ENCODE results near the gene PRR23C. TPM values are rescaled to one million over a fixed set of nuclear protein-coding genes. Genes with fewer than 3 reads are reported as not detected.

The PRR23C gene
- total and polyA plus RNA-seq, 2 donors from 2014 or later: not detected

DNA sequence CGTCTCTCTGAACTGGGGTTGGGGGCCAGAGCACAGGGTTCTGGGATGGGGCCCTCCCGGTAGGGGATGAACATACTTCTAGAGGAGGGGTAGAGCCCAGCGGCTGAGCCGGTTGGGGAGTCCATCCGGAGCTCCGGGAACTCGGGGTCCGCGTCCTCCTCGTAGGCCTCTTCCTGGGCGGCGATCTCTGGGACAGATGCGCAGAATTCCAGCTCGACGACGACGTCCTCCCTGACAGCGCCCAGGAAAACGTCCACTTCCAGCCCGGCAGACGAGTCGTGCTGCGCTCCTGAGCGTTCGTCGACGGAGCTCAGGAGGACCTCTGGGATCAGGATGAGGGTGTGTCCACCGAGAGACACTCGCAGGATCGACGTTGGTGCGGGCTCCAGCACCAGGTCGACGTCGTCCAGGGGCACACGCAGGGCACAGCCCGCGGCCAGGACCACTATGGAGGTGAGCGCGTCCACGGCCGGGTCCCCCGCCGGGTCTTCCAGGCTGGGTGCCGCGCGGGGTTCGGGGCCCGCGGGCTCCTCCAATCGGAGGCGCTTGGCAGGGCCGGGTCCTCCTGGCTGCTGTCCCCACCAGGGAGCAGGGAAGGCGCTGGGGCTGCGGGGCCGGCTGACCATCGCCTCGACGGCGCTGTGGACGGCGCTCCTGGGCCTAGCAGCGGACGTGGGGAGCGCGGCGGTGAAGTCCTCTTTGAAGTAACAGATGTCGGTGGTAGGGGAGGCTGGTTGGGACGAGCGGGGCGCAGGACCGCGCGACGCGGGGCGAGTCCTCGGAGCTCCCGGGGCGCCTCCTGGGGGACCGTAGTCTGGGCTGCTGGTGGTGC lies 24.4 kb downstream of the PRR23C start:
- Histone ChIP-seq H3K9ac (ENCODE audit: low read length in 3 of 3) (no peak overlapping the region), H3K4me1 (ENCODE audit: control insufficient read depth in 2 of 3, insufficient read depth in 2 of 3, low read depth in 1 of 3, low read length in 3 of 3) (no peaks in the 10 kb centered on the region), H3K4me3 (ENCODE audit: low read length in 3 of 3) (no peak overlapping the region), H3K27me3 (ENCODE audit: control insufficient read depth, insufficient read depth, low read length) (no peaks in the 10 kb centered on the region), H3K9me3 (ENCODE audit: control insufficient read depth in 2 of 3, insufficient read depth in 1 of 3, low read length in 3 of 3) (peaks cover 0 to 4% (median 0%) of the 10 kb centered on the region in 3 donors), H3K36me3 (ENCODE audit: control insufficient read depth in 2 of 3, insufficient read depth in 3 of 3, low read length in 3 of 3) (no peaks in the 10 kb centered on the region), H3K27ac (ENCODE audit: low read depth in 2 of 2, low read length in 2 of 2) (no peak overlapping the region)
- TF ChIP-seq, protein P1, sequence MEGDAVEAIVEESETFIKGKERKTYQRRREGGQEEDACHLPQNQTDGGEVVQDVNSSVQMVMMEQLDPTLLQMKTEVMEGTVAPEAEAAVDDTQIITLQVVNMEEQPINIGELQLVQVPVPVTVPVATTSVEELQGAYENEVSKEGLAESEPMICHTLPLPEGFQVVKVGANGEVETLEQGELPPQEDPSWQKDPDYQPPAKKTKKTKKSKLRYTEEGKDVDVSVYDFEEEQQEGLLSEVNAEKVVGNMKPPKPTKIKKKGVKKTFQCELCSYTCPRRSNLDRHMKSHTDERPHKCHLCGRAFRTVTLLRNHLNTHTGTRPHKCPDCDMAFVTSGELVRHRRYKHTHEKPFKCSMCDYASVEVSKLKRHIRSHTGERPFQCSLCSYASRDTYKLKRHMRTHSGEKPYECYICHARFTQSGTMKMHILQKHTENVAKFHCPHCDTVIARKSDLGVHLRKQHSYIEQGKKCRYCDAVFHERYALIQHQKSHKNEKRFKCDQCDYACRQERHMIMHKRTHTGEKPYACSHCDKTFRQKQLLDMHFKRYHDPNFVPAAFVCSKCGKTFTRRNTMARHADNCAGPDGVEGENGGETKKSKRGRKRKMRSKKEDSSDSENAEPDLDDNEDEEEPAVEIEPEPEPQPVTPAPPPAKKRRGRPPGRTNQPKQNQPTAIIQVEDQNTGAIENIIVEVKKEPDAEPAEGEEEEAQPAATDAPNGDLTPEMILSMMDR (IDR thresholded peaks at IDR 0.05; ENCODE audit: borderline replicate concordance, extremely low read depth, insufficient read depth): no peak
- intact Hi-C loops (cut with DNase I): no loop called here
- peak in 1 of 5 donors; percentile 64 for DNase-seq
- no peak for FAIRE-seq

DNA sequence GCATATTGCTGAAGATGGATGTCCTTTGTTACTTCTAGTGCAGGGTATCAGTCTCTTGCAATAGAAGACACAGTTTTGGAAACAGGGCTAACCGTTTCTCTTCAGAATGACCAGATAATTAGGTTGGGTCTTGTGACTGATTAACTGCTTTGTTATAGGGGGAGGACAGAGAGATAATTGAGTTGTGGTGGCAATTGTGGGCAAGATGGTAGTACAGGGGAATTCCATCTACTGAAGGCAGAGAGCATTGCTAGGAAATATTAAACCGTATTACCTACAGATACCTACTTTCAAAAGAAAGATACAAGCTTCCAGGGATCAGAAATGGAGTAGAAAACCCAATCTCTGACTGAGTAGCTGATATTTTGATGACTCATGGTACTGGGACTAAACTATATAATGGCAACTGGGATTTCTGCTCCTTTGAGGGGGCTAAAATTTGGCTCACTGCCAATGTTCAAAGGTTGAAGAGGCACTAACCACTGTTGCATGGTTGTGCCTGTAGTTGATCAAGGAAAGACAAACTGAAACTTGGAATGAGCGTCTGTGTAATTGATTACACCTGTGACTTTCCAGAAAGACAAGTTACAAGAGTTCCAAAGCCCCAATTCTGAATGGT lies 28.2 kb downstream of the PRR23C start:
- TF ChIP-seq, protein P1 (IDR thresholded peaks at IDR 0.05; ENCODE audit: borderline replicate concordance, extremely low read depth, insufficient read depth): no peak
- no peak for FAIRE-seq
- no peak for DNase-seq

DNA sequence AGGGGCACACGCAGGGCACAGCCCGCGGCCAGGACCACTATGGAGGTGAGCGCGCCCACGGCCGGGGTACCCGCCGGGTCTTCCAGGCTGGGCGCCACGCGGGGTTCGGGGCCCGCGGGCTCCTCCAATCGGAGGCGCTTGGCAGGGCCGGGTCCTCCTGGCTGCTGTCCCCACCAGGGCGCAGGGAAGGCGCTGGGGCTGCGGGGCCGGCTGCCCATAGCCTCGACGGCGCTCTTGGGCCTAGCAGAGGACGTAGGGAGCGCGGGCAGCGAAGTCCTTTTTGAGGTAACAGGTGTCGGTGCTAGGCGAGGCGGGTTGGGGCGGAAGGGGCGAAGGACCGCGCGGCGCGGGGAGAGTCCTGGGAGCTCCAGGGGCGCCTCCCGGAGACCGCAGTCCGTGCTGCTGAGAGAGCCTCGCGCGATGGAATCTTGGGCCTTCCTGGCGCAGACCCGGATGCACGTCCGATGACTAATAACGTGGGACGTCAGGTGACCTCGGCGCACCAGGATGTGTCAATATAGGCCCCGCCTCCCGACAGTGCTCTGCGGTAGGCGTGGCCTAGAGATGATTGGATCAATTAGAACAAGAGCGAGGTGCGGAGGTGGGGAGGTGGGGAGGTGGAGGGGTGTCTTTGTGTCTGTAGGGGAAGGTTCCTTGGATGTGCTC lies 38.5 kb downstream of the PRR23C start, which contains the start of gene PRR23A:
TSS of gene PRR23A (minus strand) at position 218 of the 666 bp plus-strand sequence. CDS start at position 218, 0 bp downstream.
- H3K9me3 ChIP-seq (ENCODE audit: control insufficient read depth in 2 of 3, insufficient read depth in 1 of 3, low read length in 3 of 3): no peaks in the 10 kb centered on the region
- no peak within 1 kb of the TSS for H3K9ac ChIP-seq (ENCODE audit: low read length in 3 of 3)
- DNase-seq (no peak), FAIRE-seq (no peak)
- H3K4me3 ChIP-seq (ENCODE audit: low read length in 3 of 3): no peak within 1 kb of the TSS
- no peaks in the 10 kb centered on the region for H3K36me3 ChIP-seq (ENCODE audit: control insufficient read depth in 2 of 3, insufficient read depth in 3 of 3, low read length in 3 of 3)
- H3K27me3 ChIP-seq (ENCODE audit: control insufficient read depth, insufficient read depth, low read length): no peaks in the 10 kb centered on the region
- TF ChIP-seq, protein P1 (IDR thresholded peaks at IDR 0.05; ENCODE audit: borderline replicate concordance, extremely low read depth, insufficient read depth): no peak
- intact Hi-C loops (cut with DNase I): no loop called here
- no peaks in the 10 kb centered on the region for H3K4me1 ChIP-seq (ENCODE audit: control insufficient read depth in 2 of 3, insufficient read depth in 2 of 3, low read depth in 1 of 3, low read length in 3 of 3)
- no peak within 1 kb of the TSS for H3K27ac ChIP-seq (ENCODE audit: low read depth in 2 of 2, low read length in 2 of 2)

More for the DNA sequence above, 28.2 kb downstream of the PRR23C start:
- Histone ChIP-seq H3K27me3 (ENCODE audit: control insufficient read depth, insufficient read depth, low read length) (no peaks in the 10 kb centered on the region), H3K36me3 (ENCODE audit: control insufficient read depth in 2 of 3, insufficient read depth in 3 of 3, low read length in 3 of 3) (no peaks in the 10 kb centered on the region), H3K9ac (ENCODE audit: low read length in 3 of 3) (no peak overlapping the region), H3K4me3 (ENCODE audit: low read length in 3 of 3) (no peak overlapping the region), H3K9me3 (ENCODE audit: control insufficient read depth in 2 of 3, insufficient read depth in 1 of 3, low read length in 3 of 3) (peaks cover 0 to 4% (median 0%) of the 10 kb centered on the region in 3 donors), H3K4me1 (ENCODE audit: control insufficient read depth in 2 of 3, insufficient read depth in 2 of 3, low read depth in 1 of 3, low read length in 3 of 3) (no peaks in the 10 kb centered on the region), H3K27ac (ENCODE audit: low read depth in 2 of 2, low read length in 2 of 2) (no peak overlapping the region)
- intact Hi-C loops (cut with DNase I): no loop called here
